NCI-H1092 treated with DMSO at 0.1 percent for 48 hours (cell line): ENCODE measurements around the gene LIPI.
"Not testable (repeated sequence)": the region's sequence is repeated elsewhere in the genome, so short reads cannot be mapped to it uniquely, and the experiment has no call there.

Experiments
- DNase-seq: peaks from one replicate; lab custom pipeline; 2025; lab: John Stamatoyannopoulos, UW

LIPI gene

DNA sequence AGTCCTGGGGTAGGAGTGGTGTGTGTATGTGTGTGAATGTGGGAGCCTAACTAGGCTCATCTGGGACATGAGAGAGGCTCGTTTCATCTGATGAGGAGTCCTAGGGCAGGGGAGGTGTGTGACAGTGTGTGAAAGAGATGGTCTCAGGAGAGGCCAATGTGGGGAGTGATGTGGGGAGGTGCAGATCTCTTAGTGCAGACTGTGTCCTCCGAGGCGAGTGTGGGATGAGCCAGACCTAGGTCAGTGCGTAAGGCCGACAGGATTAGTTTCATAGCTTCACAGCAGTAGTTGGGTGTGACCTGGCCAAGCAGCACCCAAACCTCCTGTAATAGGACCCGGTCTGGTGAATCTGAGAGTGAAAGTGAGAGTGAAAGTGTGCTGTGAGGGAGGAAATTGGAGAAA, 94.7 kb downstream of the LIPI start:
- no peak for DNase-seq

- DNase-seq, result no peak
Observed at GRCh38 chr21:14115646-14116045, 95.1 kb downstream of the LIPI start.

DNA sequence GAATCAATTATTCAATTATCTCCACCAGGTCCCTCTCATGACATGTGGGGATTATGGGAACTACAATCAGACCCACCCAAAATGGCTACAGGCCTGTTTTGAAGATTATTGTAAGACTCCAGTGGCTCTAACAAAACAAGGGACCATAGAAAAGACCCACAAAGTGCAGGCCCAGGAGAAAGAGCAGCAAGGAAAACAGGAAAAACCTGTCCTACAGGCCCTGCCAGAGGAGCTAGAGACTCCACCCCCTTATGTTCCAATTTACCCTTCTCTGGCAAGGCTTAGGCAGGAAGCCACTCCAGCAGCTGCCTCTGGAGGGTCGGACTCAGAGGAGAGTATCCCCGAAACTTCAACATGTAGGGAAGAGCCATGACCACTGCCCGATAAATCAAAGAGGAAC, 96.5 kb downstream of the LIPI start:
- no peak for DNase-seq

- DNase-seq, result not testable (repeated sequence)
Observed at GRCh38 chr21:14104564-14104963, 106.2 kb downstream of the LIPI start.

GRCh38 chr21:14099570-14099969, 111.2 kb downstream of the LIPI start:
- DNase-seq, result no peak

GRCh38 chr21:14097881-14098499, 112.8 kb downstream of the LIPI start:
- no peak for DNase-seq

DNA sequence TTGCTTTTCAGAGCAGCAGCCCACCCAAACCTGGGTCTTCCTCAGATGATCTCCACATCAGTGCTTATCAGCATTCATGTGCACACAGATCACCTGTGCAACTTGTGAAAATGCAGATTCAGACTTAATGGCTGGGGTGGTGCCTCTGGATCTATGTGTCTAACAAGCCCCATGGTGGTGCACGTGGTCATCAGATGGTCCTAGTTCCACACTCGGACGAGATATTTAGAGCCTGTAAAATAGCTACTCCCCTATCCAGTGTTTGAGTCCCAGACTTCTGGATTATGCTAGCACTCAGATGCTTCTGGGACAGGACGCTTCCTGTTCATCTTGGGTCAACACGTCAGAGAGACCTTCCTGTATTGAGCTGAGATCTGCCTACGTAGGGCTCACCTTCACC, 114.2 kb downstream of the LIPI start:
- no peak for DNase-seq

DNA sequence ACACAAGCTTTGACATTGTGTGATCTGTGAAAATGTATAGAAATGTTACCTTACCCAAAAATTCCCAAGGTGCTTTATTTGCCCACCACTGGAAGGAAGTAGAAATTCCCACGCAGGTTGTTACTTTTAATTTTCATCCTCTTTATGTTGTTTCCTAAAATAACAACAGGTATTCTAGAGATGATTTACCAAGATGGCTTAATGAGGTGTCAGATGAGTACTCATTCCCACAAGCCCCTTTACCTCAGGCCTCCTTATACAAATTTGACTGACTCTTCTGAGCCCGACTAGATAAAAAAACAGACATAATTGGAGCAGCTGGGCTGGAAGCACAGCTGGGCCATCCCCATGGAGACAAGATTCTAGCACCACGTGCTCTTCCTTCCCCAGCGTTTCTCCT, 114.6 kb downstream of the LIPI start:
- DNase-seq, result no peak

DNA sequence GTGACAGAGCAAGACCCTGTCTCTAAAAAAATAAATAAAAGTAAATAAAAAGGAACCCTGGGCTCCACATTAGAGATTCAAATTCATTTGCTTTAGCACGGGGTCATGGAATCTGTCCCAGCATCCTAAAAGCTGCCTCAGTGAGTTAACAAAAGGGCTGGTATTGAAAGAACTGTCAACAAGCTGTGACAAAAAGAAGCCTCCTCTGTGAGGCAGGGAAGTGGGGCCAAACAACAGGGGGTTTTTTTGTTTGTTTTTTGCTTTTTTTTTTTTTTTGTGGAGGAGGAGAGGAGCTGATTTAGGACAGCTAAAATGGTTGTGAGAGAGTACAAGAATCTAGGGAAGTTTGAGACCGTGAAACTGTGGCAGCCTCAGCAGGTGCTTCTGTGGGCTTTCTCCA, 115.7 kb downstream of the LIPI start:
- DNase-seq, result no peak

- no peak for DNase-seq
Observed at GRCh38 chr21:14092834-14093560, 117.8 kb downstream of the LIPI start.

GRCh38 chr21:14090184-14090583, 120.6 kb downstream of the LIPI start:
- DNase-seq, result peak; percentile 3

- no peak for DNase-seq
Observed at GRCh38 chr21:14088391-14088790, 122.4 kb downstream of the LIPI start.

DNA sequence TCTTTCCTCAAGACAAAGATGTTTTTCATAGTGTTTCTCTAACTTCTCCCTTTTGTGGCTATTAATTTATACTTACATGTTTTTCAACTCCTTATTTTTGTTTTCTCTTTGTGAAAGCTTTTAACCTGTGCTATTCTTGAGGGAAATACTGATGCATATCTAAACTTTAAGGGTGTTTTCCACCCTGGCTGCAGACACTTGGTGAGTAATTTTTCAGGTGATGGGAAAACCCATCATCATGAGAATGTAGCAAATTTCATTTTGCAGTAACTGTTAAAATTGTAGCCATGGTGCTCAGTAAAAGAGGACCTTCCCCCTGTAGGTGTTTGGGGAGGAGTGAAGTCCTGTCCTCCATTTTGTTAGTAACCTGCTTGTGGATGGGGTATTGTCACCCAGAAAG, 124.2 kb downstream of the LIPI start:
- no peak for DNase-seq

GRCh38 chr21:14084701-14085100, 126.1 kb downstream of the LIPI start:
- no peak for DNase-seq

GRCh38 chr21:14084068-14084501, 126.7 kb downstream of the LIPI start:
- no peak for DNase-seq

- DNase-seq, result no peak
Observed at GRCh38 chr21:14080764-14081096, 130.0 kb downstream of the LIPI start.

DNA sequence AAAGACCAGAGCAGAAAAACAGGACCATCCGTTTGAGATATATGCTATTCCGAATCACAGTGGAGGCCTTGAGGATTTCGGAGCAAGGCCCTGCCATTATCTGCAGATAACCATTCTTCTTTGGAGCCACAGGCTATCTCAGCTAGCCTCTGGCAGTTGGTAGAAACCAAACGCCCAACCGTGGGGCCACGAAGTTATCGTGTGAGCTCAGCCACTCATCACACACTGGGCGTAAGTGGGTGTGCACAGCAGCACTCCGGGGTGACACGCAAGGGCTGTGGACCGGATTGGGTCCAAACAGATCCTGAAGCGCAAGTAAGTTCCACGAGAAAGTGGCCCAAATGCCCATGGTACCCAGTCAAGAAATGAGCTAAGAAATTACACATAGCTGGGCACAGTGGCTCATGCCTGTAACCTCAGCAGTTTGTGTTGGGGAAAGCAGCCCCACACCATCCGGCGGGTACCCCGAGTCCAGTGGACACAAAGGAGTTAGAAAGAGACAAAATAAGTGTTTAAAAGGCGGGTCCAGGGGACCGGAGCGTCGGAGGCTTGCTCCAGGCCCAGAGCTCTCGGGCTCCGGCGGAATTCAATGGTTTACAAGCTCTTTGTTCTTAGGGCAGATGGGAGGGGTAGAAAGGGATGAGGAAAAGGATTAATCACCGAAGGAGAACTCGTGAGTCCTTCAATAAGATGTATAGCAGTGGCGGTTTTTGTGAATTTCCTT, 130.6 kb downstream of the LIPI start:
- no peak for DNase-seq

GRCh38 chr21:14078746-14079375, 131.9 kb downstream of the LIPI start:
- DNase-seq, result no peak

DNA sequence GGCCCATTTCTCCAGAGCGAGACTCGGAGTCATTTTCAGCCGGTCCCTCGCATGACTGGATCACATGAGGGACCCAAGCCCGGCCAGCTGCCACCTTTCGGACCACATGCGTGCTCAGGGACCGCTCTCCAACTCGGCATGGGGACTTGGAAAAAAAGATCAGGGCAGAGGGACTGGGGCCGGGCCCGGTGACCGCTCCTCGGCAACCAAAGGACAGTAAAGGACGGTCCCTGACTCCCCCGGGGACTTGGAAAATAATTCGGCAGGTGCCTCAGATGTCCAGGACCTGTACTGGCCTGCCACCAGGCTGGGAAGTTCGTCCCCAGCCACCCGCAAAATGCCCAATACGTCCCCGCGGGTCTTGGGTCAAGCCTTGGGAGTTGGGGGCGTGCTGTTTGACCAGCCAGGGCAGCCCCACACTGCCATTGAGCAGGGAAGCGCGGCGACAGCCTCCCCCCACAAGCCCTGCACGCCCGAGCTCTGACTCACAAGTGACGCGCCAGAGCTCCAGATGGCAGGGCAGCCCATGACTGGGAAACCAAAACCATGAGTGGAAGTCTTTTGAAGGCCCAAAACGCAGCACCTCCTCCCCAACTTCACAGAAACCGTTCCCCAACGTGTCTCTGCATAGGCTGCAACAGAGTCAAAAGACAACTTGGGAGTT, 134.5 kb downstream of the LIPI start:
- no peak for DNase-seq

DNA sequence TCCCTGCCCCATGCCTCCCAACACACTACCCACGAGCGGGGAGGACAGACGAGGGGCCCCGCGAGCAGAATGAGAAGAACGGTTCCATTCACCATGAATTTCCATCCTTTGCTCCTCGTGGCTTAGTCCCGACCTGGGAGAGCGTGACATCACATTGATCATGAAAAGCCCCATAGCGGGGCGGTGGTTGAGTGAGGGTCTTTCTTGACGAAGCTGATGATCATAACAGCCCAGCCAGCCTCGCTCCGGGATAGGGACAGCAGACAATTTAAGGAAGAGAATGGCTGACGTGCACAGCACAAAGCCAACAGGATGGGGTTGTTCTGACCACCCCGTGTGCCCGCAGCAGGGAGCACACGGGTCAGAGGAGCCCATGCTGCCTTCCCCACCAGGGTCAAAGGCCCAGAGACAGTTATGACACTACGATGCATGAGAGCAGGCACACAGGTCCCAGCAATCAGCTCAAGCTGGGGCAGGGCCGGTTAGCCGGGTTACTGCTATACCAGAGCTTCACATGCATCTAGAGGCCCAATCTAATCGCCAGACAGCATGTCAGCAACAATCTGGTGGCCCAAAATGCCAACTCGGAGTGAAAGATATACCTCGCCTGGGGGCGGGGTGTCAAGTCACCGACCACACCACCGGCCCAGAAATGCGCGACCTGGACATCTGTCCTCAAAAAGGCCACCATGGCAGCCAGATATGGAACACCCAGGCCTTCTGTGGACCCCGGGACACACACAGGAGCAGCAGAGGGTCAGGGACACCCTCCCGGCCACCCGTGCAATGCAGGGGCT, 135.2 kb downstream of the LIPI start:
- DNase-seq, result no peak

- DNase-seq, result no peak
Observed at GRCh38 chr21:14074177-14074576, 136.6 kb downstream of the LIPI start.

- DNase-seq, result no peak
Observed at GRCh38 chr21:14073615-14074014, 137.1 kb downstream of the LIPI start.
